ENCODE measurements around the gene NEU1. TPM values are rescaled to one million over a fixed set of nuclear protein-coding genes. Genes with fewer than 3 reads are reported as not detected.

Gene NEU1
- total RNA-seq, 2 donors from 2014 or later, result 42.4 to 50.7 TPM

GRCh38 chr6:31829633-31830283 is 32.9 kb downstream of the NEU1 start:
- Mint-ChIP-seq H3K4me3 (peak overlapping the region; percentile 68), H3K27ac (peak overlapping the region; percentile 91), H3K27me3 (ENCODE audit: insufficient read depth) (no peaks in the 10 kb centered on the region), H3K9me3 (no peaks in the 10 kb centered on the region), H3K36me3 (ENCODE audit: low read depth) (peaks cover under 1% of the 10 kb centered on the region), H3K4me1 (peaks cover 20% of the 10 kb centered on the region)
- H3K27me3 ChIP-seq (ENCODE audit: control insufficient read depth, insufficient read depth, low read length, poor library complexity, severe bottlenecking), result no peaks in the 10 kb centered on the region
- peak; percentile 77 for TF ChIP-seq CTCF (conservative IDR thresholded peaks at IDR 0.05)
- no peak overlapping the region for H3K27ac ChIP-seq (ENCODE audit: low read depth, low read length)
- DNase-seq, result no peak
- peak overlapping the region; percentile 74 for H3K9ac ChIP-seq (ENCODE audit: extremely low read depth, low read length, poor library complexity, severe bottlenecking)
- WGBS, 2 experiments (ENCODE audit: insufficient coverage in 1 of 2, insufficient read length in 1 of 2), result 36% methylated on average over 14 of the region's 15 CpGs; no CpG with 5 or more reads in 1 of the 2 experiments
- no peaks in the 10 kb centered on the region for H3K4me1 ChIP-seq (ENCODE audit: control insufficient read depth, insufficient read depth, low read length)
- H3K9me3 ChIP-seq (ENCODE audit: control insufficient read depth, low read length), result no peaks in the 10 kb centered on the region
- H3K4me3 ChIP-seq (ENCODE audit: low read length), result peak overlapping the region; percentile 95
- H3K36me3 ChIP-seq (ENCODE audit: control insufficient read depth, insufficient read depth, low read length), result no peaks in the 10 kb centered on the region

- peak within 1 kb of the TSS; percentile 97 for H3K27ac Mint-ChIP-seq
- no peaks in the 10 kb centered on the region for H3K9me3 ChIP-seq (ENCODE audit: control insufficient read depth, low read length)
- no peaks in the 10 kb centered on the region for H3K27me3 ChIP-seq (ENCODE audit: control insufficient read depth, insufficient read depth, low read length, poor library complexity, severe bottlenecking)
- H3K9ac ChIP-seq (ENCODE audit: extremely low read depth, low read length, poor library complexity, severe bottlenecking), result peak within 1 kb of the TSS; percentile 59
- no peaks in the 10 kb centered on the region for H3K36me3 Mint-ChIP-seq (ENCODE audit: low read depth)
- DNase-seq, result peak; percentile 100
- no peaks in the 10 kb centered on the region for H3K4me1 ChIP-seq (ENCODE audit: control insufficient read depth, insufficient read depth, low read length)
- H3K4me3 Mint-ChIP-seq, result peak within 1 kb of the TSS; percentile 80
- H3K4me1 Mint-ChIP-seq, result peaks cover 32% of the 10 kb centered on the region
- no peak for TF ChIP-seq CTCF (conservative IDR thresholded peaks at IDR 0.05)
- H3K9me3 Mint-ChIP-seq, result no peaks in the 10 kb centered on the region
- no peaks in the 10 kb centered on the region for H3K36me3 ChIP-seq (ENCODE audit: control insufficient read depth, insufficient read depth, low read length)
- H3K4me3 ChIP-seq (ENCODE audit: low read length), result peak within 1 kb of the TSS; percentile 83
- peak within 1 kb of the TSS; percentile 74 for H3K27ac ChIP-seq (ENCODE audit: low read depth, low read length)
- 0% methylated on average over 30 to 50 of the region's 56 CpGs for WGBS, 2 experiments (ENCODE audit: insufficient coverage in 1 of 2, insufficient read length in 1 of 2)
- no peaks in the 10 kb centered on the region for H3K27me3 Mint-ChIP-seq (ENCODE audit: insufficient read depth)
These were observed 35.1 kb downstream of the NEU1 start, which contains the start of gene HSPA1B for GRCh38 chr6:31827286-31828079. HSPA1B (plus strand) TSS chr6:31827738; CDS start chr6:31827951, 213 bp downstream.

- H3K27ac ChIP-seq (ENCODE audit: low read depth, low read length), result peak overlapping the region; percentile 74
- H3K9ac ChIP-seq (ENCODE audit: extremely low read depth, low read length, poor library complexity, severe bottlenecking), result peak overlapping the region; percentile 50
- DNase-seq, result peak; percentile 85
- H3K4me3 Mint-ChIP-seq, result peak overlapping the region; percentile 80
- no peaks in the 10 kb centered on the region for H3K9me3 ChIP-seq (ENCODE audit: control insufficient read depth, low read length)
- H3K9me3 Mint-ChIP-seq, result no peaks in the 10 kb centered on the region
- H3K27me3 Mint-ChIP-seq (ENCODE audit: insufficient read depth), result no peaks in the 10 kb centered on the region
- H3K4me1 ChIP-seq (ENCODE audit: control insufficient read depth, insufficient read depth, low read length), result no peaks in the 10 kb centered on the region
- H3K4me1 Mint-ChIP-seq, result peaks cover 34% of the 10 kb centered on the region
- peak overlapping the region; percentile 97 for H3K27ac Mint-ChIP-seq
- H3K27me3 ChIP-seq (ENCODE audit: control insufficient read depth, insufficient read depth, low read length, poor library complexity, severe bottlenecking), result no peaks in the 10 kb centered on the region
- no peaks in the 10 kb centered on the region for H3K36me3 ChIP-seq (ENCODE audit: control insufficient read depth, insufficient read depth, low read length)
- peak overlapping the region; percentile 80 for H3K4me3 ChIP-seq (ENCODE audit: low read length)
- no peak for TF ChIP-seq CTCF (conservative IDR thresholded peaks at IDR 0.05)
- H3K36me3 Mint-ChIP-seq (ENCODE audit: low read depth), result no peaks in the 10 kb centered on the region
- 4 to 6% methylated on average over 13 of the region's 13 CpGs for WGBS, 2 experiments (ENCODE audit: insufficient coverage in 1 of 2, insufficient read length in 1 of 2)
These were observed 35.8 kb downstream of the NEU1 start for GRCh38 chr6:31826793-31827285.
